ENCODE results near the gene PAX8. TPM values are rescaled to one million over a fixed set of nuclear protein-coding genes. Genes with fewer than 3 reads are reported as not detected.
A peak's percentile ranks its signal among the peaks of the same experiment; 100 is the strongest.

PAX8 gene
- total RNA-seq, 1 donor from 2014 or later = 1.4 TPM

GRCh38 chr2:113284476-113284875 is 5.8 kb upstream of the PAX8 start:
- peaks cover 7% of the 10 kb centered on the region for H3K9me3 Mint-ChIP-seq (ENCODE audit: unreplicated experiment)
- no peak for DNase-seq
- no peaks in the 10 kb centered on the region for H3K36me3 Mint-ChIP-seq (ENCODE audit: unreplicated experiment)
- peaks cover 28% of the 10 kb centered on the region for H3K27me3 Mint-ChIP-seq (ENCODE audit: unreplicated experiment)
- no peaks in the 10 kb centered on the region for H3K4me1 Mint-ChIP-seq (ENCODE audit: low read depth, unreplicated experiment)
- H3K27ac Mint-ChIP-seq (ENCODE audit: unreplicated experiment) = no peak overlapping the region
- no peak overlapping the region for H3K4me3 Mint-ChIP-seq (ENCODE audit: unreplicated experiment)
- TF ChIP-seq CTCF (IDR thresholded peaks at IDR 0.05; ENCODE audit: partially characterized antibody, unreplicated experiment) = no peak

GRCh38 chr2:113283704-113284284 is 5.1 kb upstream of the PAX8 start:
- H3K27ac Mint-ChIP-seq (ENCODE audit: unreplicated experiment) = no peak overlapping the region
- TF ChIP-seq CTCF (IDR thresholded peaks at IDR 0.05; ENCODE audit: partially characterized antibody, unreplicated experiment) = no peak
- H3K36me3 Mint-ChIP-seq (ENCODE audit: unreplicated experiment) = no peaks in the 10 kb centered on the region
- DNase-seq = no peak
- no peak overlapping the region for H3K4me3 Mint-ChIP-seq (ENCODE audit: unreplicated experiment)
- H3K27me3 Mint-ChIP-seq (ENCODE audit: unreplicated experiment) = peaks cover 29% of the 10 kb centered on the region
- peaks cover 8% of the 10 kb centered on the region for H3K9me3 Mint-ChIP-seq (ENCODE audit: unreplicated experiment)
- no peaks in the 10 kb centered on the region for H3K4me1 Mint-ChIP-seq (ENCODE audit: low read depth, unreplicated experiment)

GRCh38 chr2:113282747-113283533 is 4.2 kb upstream of the PAX8 start:
- Mint-ChIP-seq H3K9me3 (ENCODE audit: unreplicated experiment) (peaks cover 8% of the 10 kb centered on the region), H3K4me3 (ENCODE audit: unreplicated experiment) (no peak overlapping the region), H3K36me3 (ENCODE audit: unreplicated experiment) (no peaks in the 10 kb centered on the region), H3K27ac (ENCODE audit: unreplicated experiment) (no peak overlapping the region), H3K4me1 (ENCODE audit: low read depth, unreplicated experiment) (no peaks in the 10 kb centered on the region), H3K27me3 (ENCODE audit: unreplicated experiment) (peaks cover 28% of the 10 kb centered on the region)
- DNase-seq = peak; percentile 48
- TF ChIP-seq CTCF (IDR thresholded peaks at IDR 0.05; ENCODE audit: partially characterized antibody, unreplicated experiment) = no peak

- Mint-ChIP-seq H3K36me3 (ENCODE audit: unreplicated experiment) (no peaks in the 10 kb centered on the region), H3K27ac (ENCODE audit: unreplicated experiment) (no peak overlapping the region), H3K27me3 (ENCODE audit: unreplicated experiment) (peaks cover 24% of the 10 kb centered on the region), H3K9me3 (ENCODE audit: unreplicated experiment) (peaks cover 8% of the 10 kb centered on the region), H3K4me1 (ENCODE audit: low read depth, unreplicated experiment) (peaks cover 2% of the 10 kb centered on the region), H3K4me3 (ENCODE audit: unreplicated experiment) (no peak overlapping the region)
- no peak for TF ChIP-seq CTCF (IDR thresholded peaks at IDR 0.05; ENCODE audit: partially characterized antibody, unreplicated experiment)
- DNase-seq = no peak
Observed at GRCh38 chr2:113281910-113282746, 3.4 kb upstream of the PAX8 start.
